SKM-1 (cell line): ENCODE data around the gene NAV2.
"Not testable (repeated sequence)": the region's sequence is repeated elsewhere in the genome, so short reads cannot be mapped to it uniquely, and the experiment has no call there.

Source experiments
- DNase-seq: peaks from one replicate; lab custom pipeline; 2025; ENCODE audit not compliant: unreplicated experiment; lab: John Stamatoyannopoulos, UW

Gene NAV2

DNA sequence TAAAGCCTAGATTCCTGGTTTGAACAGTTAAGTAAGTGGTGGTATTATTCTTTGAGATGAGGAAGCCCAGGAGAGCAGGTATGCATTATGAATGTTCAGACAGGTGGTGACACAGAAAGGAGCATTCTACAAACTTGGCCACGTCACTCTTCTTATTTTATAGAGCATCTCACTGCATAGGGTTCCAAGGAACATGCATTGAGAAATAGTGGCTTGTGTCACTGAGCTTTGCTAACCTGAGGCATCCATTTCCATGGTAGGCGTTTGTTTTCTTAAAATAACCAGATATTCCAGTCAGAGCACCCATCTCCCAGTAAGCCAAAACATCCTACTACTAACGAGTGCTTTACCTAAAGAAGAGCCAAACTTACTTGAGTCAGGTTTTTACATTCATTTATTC lies 169.7 kb downstream of the NAV2 start:
- no peak for DNase-seq

GRCh38 chr11:19886498-19886897 lies 173.9 kb downstream of the NAV2 start:
- no peak for DNase-seq

GRCh38 chr11:19887842-19888241 lies 175.2 kb downstream of the NAV2 start:
- no peak for DNase-seq

DNA sequence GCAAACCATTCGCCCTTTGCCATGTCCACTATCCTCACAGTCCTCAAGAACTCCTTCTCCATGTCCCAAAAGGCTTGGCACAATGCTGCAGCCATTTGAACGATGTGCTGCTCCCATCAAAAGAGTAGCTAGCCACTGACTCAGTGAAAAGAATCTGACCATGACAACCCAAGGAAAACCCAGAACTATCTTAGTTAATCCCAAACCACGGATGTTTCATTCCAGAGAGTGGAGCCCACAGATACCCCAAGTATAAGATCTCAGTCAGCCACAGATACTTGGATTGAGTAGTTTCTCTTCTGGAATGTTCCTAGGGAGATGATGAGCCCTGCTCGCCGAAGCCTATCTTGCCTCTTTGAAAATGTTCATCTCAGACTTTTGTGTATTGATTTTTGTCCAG lies 176.9 kb downstream of the NAV2 start:
- DNase-seq = no peak

- no peak for DNase-seq
Measured at GRCh38 chr11:19890308-19890707, 177.7 kb downstream of the NAV2 start.

DNA sequence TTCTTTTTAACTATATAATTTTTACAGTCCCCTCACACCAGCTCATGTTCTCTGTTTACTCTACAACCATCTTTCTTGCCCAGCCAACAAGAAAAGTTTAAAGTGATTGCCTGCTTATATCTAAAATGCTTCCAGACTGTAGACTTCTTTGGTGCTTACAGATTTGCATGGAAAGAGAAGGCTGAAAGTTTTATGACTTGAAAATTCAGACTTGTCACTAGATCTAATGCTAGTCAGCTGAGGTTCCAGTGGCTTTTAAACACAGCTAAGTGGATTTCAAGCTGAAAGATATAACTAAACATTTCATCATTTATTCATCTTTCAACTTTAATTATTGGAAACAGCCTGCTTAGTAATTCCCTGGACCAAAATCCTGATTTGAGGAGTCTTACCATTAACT lies 178.4 kb downstream of the NAV2 start:
- no peak for DNase-seq

- no peak for DNase-seq
Measured at GRCh38 chr11:19892387-19892786, 179.8 kb downstream of the NAV2 start.

DNA sequence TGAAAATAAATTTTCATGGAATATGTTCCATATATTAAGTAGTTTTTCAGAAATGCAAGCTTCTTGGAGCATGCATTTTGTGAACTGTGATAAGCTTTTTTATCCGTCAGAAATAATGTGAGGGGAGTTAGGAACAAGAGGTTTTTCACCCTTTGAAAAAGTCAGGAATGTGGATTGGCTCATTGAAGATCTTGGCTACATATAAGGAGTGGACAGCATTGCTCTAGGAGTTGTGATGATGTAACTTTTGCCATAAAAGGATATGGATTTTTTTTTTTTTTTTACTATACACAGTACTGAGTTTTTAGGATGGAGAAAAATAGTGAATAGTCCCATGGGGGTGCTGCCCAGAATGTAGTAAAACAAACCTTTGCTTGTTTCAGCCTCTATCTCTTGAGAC lies 180.2 kb downstream of the NAV2 start:
- no peak for DNase-seq

DNA sequence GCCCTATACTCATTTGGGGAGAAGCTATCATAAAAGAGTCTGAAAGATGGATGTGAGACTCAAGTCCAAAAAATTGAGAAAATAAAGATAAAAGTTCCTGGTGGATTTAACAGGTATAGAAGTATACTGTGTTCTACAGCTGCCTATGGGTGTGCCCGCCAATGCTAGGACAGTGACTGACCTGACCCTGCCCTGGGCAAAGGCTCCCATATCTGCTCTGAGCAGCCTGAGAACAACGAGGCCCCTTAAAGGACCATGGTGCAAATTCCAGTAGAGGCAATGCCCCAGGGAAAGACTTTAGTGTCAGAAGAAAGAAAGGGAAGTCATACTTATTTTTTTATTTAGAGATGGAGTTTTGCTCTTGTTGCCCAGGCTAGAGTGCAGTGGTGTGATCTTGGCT lies 181.8 kb downstream of the NAV2 start:
- DNase-seq = no peak

DNA sequence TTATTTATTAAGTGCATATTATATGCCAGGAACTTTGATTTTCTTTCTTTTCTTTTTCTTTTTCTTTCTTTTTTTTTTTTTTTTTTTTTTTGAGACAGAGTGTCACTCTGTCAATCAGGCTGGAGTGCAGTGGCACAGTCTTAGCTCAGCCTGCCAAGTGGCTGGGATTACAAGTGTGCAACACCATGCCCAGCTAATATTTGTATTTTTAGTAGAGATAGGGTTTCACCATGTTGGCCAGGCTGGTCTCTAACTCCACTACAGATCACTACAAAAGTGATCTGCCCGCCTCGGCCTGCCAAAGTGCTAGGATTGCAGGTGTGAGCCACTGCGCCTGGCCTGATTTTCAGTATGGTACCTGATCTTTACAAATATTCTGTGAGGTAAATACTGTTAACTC lies 182.4 kb downstream of the NAV2 start:
- not testable (repeated sequence) for DNase-seq

DNA sequence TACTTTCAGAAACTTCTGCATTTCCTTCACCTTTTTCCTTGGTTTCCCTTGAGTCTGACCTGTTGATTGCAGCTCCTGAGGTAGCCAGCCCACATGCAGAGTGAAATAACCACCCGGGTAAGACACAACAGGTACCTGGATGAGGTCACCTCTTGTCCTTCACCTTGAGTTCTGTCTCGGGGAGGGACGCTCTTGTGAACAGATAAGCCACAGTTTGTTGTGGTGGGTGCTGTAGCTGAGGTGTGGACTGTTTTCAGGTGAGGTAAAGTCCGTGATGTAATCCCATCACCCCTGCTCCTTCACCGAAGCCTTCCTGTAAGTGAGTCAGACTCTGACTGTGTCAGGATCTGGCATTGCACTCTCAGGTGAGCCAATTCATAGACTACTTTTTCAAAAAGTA lies 183.1 kb downstream of the NAV2 start:
- DNase-seq = no peak

- peak; percentile 30 for DNase-seq
Measured at GRCh38 chr11:19903620-19904069, 191.0 kb downstream of the NAV2 start.

- DNase-seq = peak; percentile 2
Measured at GRCh38 chr11:19905280-19905853, 192.7 kb downstream of the NAV2 start.

DNA sequence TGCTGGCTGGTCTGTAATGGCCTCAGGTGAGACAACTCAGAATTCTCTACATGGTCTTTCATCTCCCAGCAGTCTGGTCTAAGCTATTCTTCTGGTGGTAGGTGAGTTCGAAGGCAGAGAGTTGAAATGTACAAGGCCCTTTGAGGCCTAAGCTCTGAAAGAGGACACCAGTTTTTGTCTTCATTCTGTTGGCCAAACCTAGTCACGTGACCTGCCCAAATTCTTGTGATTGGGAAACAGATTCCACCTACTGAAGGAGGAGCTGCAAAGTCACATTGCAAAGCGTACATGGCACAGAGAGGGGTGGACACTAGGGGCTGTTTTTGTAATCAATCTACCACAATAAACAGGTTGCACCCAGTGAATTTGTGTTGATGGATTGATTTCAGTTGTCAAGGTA lies 193.5 kb downstream of the NAV2 start:
- DNase-seq = no peak

GRCh38 chr11:19907008-19907579 lies 194.5 kb downstream of the NAV2 start:
- DNase-seq = no peak

GRCh38 chr11:19907839-19908238 lies 195.2 kb downstream of the NAV2 start:
- DNase-seq = no peak

DNA sequence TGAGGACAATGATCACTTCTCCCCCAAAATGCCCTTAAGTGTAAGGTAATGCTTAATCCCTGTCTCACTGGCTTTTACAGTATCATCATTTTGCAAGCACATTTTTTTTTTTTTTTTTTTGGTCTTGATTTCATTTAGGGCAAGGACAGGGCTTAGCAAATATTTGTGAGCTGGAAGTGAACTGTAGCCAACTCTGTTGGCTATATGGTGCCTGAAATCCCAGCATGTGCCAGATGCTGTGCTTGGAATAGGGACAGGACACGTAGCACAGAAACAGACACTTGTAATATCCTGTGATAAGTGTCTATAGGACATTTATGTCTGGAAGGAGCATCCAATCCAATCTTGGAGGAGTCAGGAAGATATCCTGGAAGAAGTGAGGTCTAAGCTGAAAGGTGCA lies 198.3 kb downstream of the NAV2 start:
- DNase-seq = no peak

- DNase-seq = no peak
Measured at GRCh38 chr11:19912115-19912957, 199.7 kb downstream of the NAV2 start.

DNA sequence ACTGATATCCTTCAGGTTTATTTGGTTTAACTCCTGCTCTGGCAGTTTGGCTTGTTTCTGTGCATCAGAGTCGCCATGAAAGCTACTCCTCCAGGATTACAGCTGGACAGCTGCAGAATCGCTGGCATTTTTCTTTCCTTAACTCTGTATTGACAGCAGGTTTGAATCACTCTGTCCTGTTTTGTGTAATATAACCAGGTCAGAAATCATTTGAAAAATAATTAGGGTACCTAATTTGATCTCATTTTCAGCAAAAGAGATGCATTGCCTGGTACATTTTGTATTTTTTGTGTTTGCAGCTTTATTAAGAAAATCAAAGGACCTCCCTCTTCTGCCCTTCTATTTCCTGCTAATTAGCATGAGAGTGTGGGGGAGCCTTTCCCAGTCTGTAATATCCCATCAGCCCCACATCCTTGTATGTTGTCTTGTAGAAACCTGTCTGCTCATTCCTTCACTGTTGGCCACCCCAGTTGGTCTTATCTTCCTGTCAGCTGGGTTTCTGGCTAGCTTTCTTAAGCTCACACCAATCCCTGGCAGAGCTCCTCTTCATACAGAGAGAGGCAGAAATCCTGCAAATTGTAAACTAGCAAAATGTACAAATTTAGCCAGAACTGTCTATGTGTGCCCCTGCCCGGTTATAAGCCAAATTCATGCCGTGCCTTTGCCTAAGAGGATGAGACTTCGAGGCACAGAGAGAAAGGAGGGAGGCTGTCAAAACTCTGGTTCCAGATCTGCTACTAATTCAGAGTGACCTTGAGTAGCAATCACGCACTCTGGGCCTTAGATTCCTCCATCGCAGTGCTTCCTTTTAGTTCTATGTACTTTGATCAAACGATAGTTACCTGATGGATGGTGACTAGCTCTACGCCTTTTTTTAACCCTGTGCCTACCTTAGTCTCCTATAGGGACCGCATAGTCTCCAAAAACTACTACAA lies 200.6 kb downstream of the NAV2 start:
- DNase-seq = no peak

DNA sequence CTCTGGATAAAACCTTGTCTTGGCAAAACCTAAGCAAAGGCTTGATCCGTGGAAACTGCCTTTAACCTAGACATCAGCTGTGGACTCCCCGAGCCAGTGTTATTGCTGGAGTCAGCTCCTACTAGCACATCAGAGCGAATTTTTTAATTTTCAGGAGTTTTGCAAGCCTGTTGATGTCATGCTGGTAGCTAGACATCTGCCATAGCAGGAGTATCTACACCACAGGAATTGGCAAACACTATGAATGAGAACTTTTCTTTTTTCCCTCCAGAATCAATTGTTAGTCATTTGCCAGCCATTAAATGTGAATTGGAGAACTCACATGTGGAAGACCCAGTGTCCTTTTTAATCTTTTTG lies 201.2 kb downstream of the NAV2 start:
- no peak for DNase-seq

DNA sequence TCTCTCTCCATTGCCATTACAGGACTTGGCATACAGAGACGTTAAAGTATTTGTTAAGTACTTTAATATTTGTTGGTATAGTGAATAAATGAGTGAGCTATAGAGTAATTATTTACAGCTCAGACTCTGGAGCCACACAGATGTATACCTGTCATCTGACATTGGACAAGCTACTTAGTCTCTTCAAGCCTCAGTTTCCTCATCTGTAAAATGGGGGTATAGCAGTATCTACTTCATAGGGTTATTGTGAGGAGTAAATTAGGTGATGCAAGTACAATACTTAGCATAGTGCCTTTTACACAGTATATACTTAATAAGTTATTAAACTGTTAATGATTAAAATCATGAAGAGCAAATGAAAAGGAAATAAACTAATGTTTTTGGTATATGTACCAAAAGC lies 203.2 kb downstream of the NAV2 start:
- no peak for DNase-seq
